GM21423 (cell line): ENCODE results near the gene ARHGEF4.

Source experiments
- ATAC-seq: cut with Tn5 transposase; IDR thresholded peaks from one replicate; pipeline ENCODE4 v1.9.1; 2021; ENCODE audit warnings: mild to moderate bottlenecking, moderate library complexity; ENCODE audit not compliant: unreplicated experiment

The ARHGEF4 gene

GRCh38 chr2:130836501-130837174, at the start of gene ARHGEF4:
ARHGEF4 (plus strand) TSS chr2:130836914; CDS start chr2:130836954, 40 bp downstream.
- ATAC-seq = peak; percentile 49

- no peak for ATAC-seq
Measured at GRCh38 chr2:130787841-130788240, 48.9 kb upstream of the ARHGEF4 start.

GRCh38 chr2:130790312-130790711, 46.4 kb upstream of the ARHGEF4 start:
- ATAC-seq = no peak

GRCh38 chr2:130790804-130791616, 45.7 kb upstream of the ARHGEF4 start:
- no peak for ATAC-seq

- ATAC-seq = no peak
Measured at GRCh38 chr2:130791617-130791939, 45.1 kb upstream of the ARHGEF4 start.

GRCh38 chr2:130795431-130795830, 41.3 kb upstream of the ARHGEF4 start:
- no peak for ATAC-seq

- ATAC-seq = no peak
Measured at GRCh38 chr2:130796290-130796689, 40.4 kb upstream of the ARHGEF4 start.

GRCh38 chr2:130797493-130798435, 39.0 kb upstream of the ARHGEF4 start:
- ATAC-seq = peak; percentile 89

GRCh38 chr2:130798472-130799218, 38.1 kb upstream of the ARHGEF4 start:
- no peak for ATAC-seq

GRCh38 chr2:130799295-130799694, 37.4 kb upstream of the ARHGEF4 start:
- no peak for ATAC-seq

GRCh38 chr2:130805613-130806012, 31.1 kb upstream of the ARHGEF4 start:
- no peak for ATAC-seq

GRCh38 chr2:130806370-130806769, 30.3 kb upstream of the ARHGEF4 start:
- ATAC-seq = no peak

GRCh38 chr2:130807659-130808385, 28.9 kb upstream of the ARHGEF4 start:
- ATAC-seq = no peak

- ATAC-seq = no peak
Measured at GRCh38 chr2:130808482-130809268, 28.0 kb upstream of the ARHGEF4 start.

- no peak for ATAC-seq
Measured at GRCh38 chr2:130810490-130810889, 26.2 kb upstream of the ARHGEF4 start.

- no peak for ATAC-seq
Measured at GRCh38 chr2:130813722-130814121, 23.0 kb upstream of the ARHGEF4 start.

GRCh38 chr2:130814931-130815680, 21.6 kb upstream of the ARHGEF4 start:
- ATAC-seq = no peak

- ATAC-seq = no peak
Measured at GRCh38 chr2:130818809-130819208, 17.9 kb upstream of the ARHGEF4 start.
